ENCODE measurements around the gene APPBP2. TPM values are rescaled to one million over a fixed set of nuclear protein-coding genes. Genes with fewer than 3 reads are reported as not detected.
A peak's percentile ranks its signal among the peaks of the same experiment; 100 is the strongest.
"Not testable (repeated sequence)": the region's sequence is repeated elsewhere in the genome, so short reads cannot be mapped to it uniquely, and the experiment has no call there.

APPBP2 gene
- total RNA-seq, 3 donors from 2014 or later, result 16.1 to 21.2 (median 17.8) TPM

- Mint-ChIP-seq H3K4me1 (ENCODE audit: low read depth) (peaks cover 6% of the 10 kb centered on the region), H3K36me3 (ENCODE audit: insufficient read depth) (no peaks in the 10 kb centered on the region), H3K4me3 (no peak overlapping the region), H3K27me3 (ENCODE audit: low read depth) (no peaks in the 10 kb centered on the region), H3K9me3 (no peaks in the 10 kb centered on the region)
- ATAC-seq (no peak), DNase-seq (no peak)
Measured at GRCh38 chr17:60423865-60424264, 102.2 kb downstream of the APPBP2 start.

- H3K4me3 Mint-ChIP-seq, result peak within 1 kb of the TSS; percentile 83
- H3K27me3 Mint-ChIP-seq (ENCODE audit: low read depth), result no peaks in the 10 kb centered on the region
- no peak for ATAC-seq
- peaks cover 6% of the 10 kb centered on the region for H3K4me1 Mint-ChIP-seq (ENCODE audit: low read depth)
- DNase-seq, result no peak
- H3K36me3 Mint-ChIP-seq (ENCODE audit: insufficient read depth), result no peaks in the 10 kb centered on the region
- H3K9me3 Mint-ChIP-seq, result no peaks in the 10 kb centered on the region
Measured at GRCh38 chr17:60422162-60422665, 103.8 kb downstream of the APPBP2 start, which contains the start of gene CHCT1. Gene CHCT1 (plus strand): TSS chr17:60422489. CDS start chr17:60422593, 104 bp downstream.

DNA sequence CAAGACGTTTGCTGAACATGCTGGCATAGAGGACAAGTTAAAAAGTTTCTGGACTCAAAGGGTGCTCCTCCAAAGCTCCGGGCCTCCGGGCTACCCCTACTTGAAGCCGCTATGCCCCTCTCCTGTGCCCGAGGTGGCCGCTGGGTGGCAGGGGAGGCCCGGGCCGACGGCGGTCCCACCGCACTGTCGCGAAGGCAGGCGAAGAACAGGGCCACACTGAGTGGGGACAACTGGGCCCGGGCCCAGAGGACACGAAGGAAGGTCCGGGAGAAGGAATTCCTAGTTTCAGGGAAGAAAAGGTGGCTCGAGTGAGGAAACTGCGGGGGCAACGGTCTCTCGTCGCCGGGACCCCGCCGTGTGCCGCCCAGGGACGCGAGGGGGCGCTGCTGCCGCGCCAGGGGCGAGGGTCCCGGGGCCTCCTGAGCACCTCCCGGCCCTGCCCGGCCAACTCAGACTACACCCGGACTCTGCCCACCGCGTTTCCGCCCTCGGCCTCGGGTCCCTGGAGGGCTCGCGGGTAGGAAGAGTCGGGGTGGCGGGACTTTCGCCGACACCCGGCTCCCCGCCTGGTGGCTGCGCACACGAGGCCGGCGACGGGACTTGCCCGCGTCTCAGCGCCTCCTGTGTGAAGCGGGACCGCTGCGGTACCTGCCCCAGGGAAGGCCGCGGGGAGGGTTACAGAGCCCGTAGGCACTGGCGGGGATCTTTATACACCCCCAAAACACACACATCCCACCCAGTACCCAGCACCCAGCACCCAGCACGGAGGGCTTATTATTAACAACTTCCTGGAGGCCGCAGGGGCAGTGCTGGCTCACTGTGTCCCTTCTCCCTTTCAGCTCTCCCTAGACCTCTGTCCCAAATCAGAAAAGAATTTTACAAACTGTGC, 104.5 kb downstream of the APPBP2 start:
- peak overlapping the region; percentile 83 for H3K4me3 Mint-ChIP-seq
- peaks cover 6% of the 10 kb centered on the region for H3K4me1 Mint-ChIP-seq (ENCODE audit: low read depth)
- H3K36me3 Mint-ChIP-seq (ENCODE audit: insufficient read depth), result no peaks in the 10 kb centered on the region
- H3K9me3 Mint-ChIP-seq, result no peaks in the 10 kb centered on the region
- DNase-seq, result peak; percentile 66
- no peaks in the 10 kb centered on the region for H3K27me3 Mint-ChIP-seq (ENCODE audit: low read depth)
- peak; percentile 98 for ATAC-seq

DNA sequence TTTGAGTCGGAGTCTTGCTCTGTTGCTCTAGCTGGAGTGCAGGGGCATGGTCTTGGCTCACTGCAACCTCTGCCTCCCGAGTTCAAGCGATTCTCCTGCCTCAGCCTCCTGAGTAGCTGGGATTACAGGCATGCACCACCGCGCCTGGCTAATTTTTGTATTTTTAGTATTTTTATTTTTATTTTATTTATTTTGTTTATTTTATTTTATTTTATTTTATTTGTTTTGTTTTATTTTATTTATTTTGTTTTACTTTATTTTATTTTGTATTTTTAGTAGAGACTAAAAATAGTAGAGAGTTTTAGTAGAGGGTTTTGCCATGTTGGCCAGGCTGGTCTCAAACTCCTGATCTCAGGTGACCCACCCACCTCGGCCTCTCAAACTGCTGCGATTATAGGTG, 106.2 kb downstream of the APPBP2 start:
- not testable (repeated sequence) for H3K36me3 Mint-ChIP-seq (ENCODE audit: insufficient read depth); ATAC-seq; H3K4me1 Mint-ChIP-seq (ENCODE audit: low read depth); H3K27me3 Mint-ChIP-seq (ENCODE audit: low read depth); H3K9me3 Mint-ChIP-seq; H3K4me3 Mint-ChIP-seq; DNase-seq

DNA sequence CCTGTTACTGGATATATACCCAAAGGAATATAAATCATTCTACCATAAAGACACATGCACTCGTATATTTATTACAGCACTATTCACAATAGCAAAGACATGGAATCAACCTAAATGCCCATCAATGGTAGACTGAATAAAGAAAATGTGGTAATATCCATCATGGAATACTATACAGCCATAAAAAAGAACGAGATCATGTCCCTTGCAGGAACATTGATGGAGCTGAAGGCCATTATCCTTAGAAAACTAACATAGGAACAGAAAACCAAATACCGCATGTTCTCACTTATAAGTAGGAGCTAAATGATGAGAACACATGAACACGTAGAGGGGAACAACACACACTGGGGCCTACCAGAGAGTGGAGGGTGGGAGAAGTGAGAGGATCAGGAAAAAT, 107.0 kb downstream of the APPBP2 start:
- H3K4me1 Mint-ChIP-seq (ENCODE audit: low read depth); H3K4me3 Mint-ChIP-seq; H3K9me3 Mint-ChIP-seq; H3K27me3 Mint-ChIP-seq (ENCODE audit: low read depth); DNase-seq; ATAC-seq; H3K36me3 Mint-ChIP-seq (ENCODE audit: insufficient read depth): not testable (repeated sequence)

GRCh38 chr17:60416368-60416925, 109.6 kb downstream of the APPBP2 start:
- no peaks in the 10 kb centered on the region for H3K9me3 Mint-ChIP-seq
- no peaks in the 10 kb centered on the region for H3K27me3 Mint-ChIP-seq (ENCODE audit: low read depth)
- no peak overlapping the region for H3K4me3 Mint-ChIP-seq
- no peak for ATAC-seq
- no peak for DNase-seq
- H3K36me3 Mint-ChIP-seq (ENCODE audit: insufficient read depth), result no peaks in the 10 kb centered on the region
- H3K4me1 Mint-ChIP-seq (ENCODE audit: low read depth), result peaks cover 5% of the 10 kb centered on the region

DNA sequence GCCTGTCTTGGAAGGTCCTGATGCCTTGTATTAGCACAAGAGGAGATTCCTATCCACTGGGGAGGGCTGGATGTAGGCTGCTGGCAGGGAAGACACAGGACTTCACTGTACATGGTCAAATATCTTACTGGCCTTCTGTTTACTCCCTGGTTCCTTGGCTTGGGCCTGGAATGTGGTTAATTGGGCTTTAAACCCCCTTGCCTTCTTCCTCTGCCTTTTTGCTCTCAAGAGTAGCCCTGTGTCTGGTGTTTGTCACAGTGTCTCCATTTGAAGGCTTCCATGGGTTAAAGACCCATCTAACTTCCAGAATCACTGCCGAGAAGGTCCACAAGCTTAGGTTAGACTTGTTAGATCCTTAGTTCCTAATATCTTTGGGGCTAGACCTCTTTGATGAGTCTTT, 110.9 kb downstream of the APPBP2 start:
- H3K27me3 Mint-ChIP-seq (ENCODE audit: low read depth), result no peaks in the 10 kb centered on the region
- H3K9me3 Mint-ChIP-seq, result no peaks in the 10 kb centered on the region
- no peak overlapping the region for H3K4me3 Mint-ChIP-seq
- no peaks in the 10 kb centered on the region for H3K36me3 Mint-ChIP-seq (ENCODE audit: insufficient read depth)
- DNase-seq (no peak), ATAC-seq (no peak)
- peaks cover 1% of the 10 kb centered on the region for H3K4me1 Mint-ChIP-seq (ENCODE audit: low read depth)

- no peak for DNase-seq
- Mint-ChIP-seq H3K4me1 (ENCODE audit: low read depth) (no peaks in the 10 kb centered on the region), H3K27me3 (ENCODE audit: low read depth) (peaks cover 4% of the 10 kb centered on the region), H3K36me3 (ENCODE audit: insufficient read depth) (no peaks in the 10 kb centered on the region), H3K9me3 (no peaks in the 10 kb centered on the region), H3K4me3 (no peak overlapping the region)
- ATAC-seq, result no peak
Measured at GRCh38 chr17:60412701-60413100, 113.3 kb downstream of the APPBP2 start.

DNA sequence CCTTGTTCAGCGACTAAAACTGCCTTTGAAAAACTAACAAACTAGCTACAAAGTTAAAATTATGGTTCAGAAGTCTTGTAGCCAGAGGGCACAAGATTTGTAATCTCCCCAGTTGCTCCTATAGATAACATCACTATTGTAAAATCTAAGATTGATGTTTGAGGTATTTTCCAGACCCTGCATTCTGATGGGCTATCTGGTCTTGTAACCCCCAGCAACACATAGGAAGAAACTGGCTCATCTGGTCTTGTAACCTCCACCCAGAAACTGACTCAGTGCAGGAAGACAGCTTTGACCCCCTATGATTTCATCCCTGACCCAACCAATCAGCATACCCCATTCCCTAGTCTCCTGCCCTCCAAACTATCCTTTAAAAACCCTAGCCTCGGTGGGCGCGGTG, 116.0 kb downstream of the APPBP2 start:
- Mint-ChIP-seq H3K4me1 (ENCODE audit: low read depth) (no peaks in the 10 kb centered on the region), H3K27me3 (ENCODE audit: low read depth) (peaks cover 4% of the 10 kb centered on the region), H3K9me3 (no peaks in the 10 kb centered on the region), H3K36me3 (ENCODE audit: insufficient read depth) (no peaks in the 10 kb centered on the region), H3K4me3 (no peak overlapping the region)
- ATAC-seq (no peak), DNase-seq (no peak)

- no peak for ATAC-seq
Measured at GRCh38 chr17:60406887-60407286, 119.2 kb downstream of the APPBP2 start.

GRCh38 chr17:60403962-60404361, 122.1 kb downstream of the APPBP2 start:
- H3K4me1 Mint-ChIP-seq (ENCODE audit: low read depth), result no peaks in the 10 kb centered on the region
- H3K27me3 Mint-ChIP-seq (ENCODE audit: low read depth), result peaks cover 4% of the 10 kb centered on the region
- H3K9me3 Mint-ChIP-seq, result no peaks in the 10 kb centered on the region
- no peak for ATAC-seq
- H3K4me3 Mint-ChIP-seq, result no peak overlapping the region
- DNase-seq, result no peak
- no peaks in the 10 kb centered on the region for H3K36me3 Mint-ChIP-seq (ENCODE audit: insufficient read depth)

More at GRCh38 chr17:60406887-60407286, 119.2 kb downstream of the APPBP2 start:
- Mint-ChIP-seq H3K36me3 (ENCODE audit: insufficient read depth) (no peaks in the 10 kb centered on the region), H3K4me1 (ENCODE audit: low read depth) (no peaks in the 10 kb centered on the region), H3K4me3 (no peak overlapping the region), H3K27me3 (ENCODE audit: low read depth) (peaks cover 4% of the 10 kb centered on the region), H3K9me3 (no peaks in the 10 kb centered on the region)
- no peak for DNase-seq

- peaks cover 2% of the 10 kb centered on the region for H3K27me3 Mint-ChIP-seq (ENCODE audit: low read depth)
- ATAC-seq, result no peak
- no peaks in the 10 kb centered on the region for H3K9me3 Mint-ChIP-seq
- no peak for DNase-seq
- no peaks in the 10 kb centered on the region for H3K36me3 Mint-ChIP-seq (ENCODE audit: insufficient read depth)
- peaks cover 2% of the 10 kb centered on the region for H3K4me1 Mint-ChIP-seq (ENCODE audit: low read depth)
- no peak overlapping the region for H3K4me3 Mint-ChIP-seq
Measured at GRCh38 chr17:60403523-60403810, 122.6 kb downstream of the APPBP2 start.

DNA sequence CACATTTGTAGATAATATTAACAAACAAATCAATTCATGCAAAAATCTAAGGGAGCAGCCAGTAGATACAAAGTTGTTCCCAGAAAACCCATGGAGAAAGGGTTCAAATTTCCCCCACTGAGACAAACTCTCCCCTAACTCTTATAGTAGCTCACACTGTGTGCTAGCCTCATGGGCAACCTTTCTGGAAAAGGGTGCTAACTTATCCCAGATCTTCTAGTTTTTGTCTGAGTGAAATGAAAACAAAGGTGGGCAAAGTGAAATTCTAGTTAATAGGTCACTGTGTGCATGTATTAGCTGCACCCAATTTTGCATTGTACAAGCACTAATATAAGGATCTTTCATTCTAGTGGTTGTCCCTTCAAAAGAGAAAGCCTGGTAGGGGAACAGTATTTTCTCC, 124.2 kb downstream of the APPBP2 start:
- Mint-ChIP-seq H3K9me3 (no peaks in the 10 kb centered on the region), H3K27me3 (ENCODE audit: low read depth) (no peaks in the 10 kb centered on the region), H3K4me3 (no peak overlapping the region), H3K4me1 (ENCODE audit: low read depth) (peaks cover 11% of the 10 kb centered on the region), H3K36me3 (ENCODE audit: insufficient read depth) (no peaks in the 10 kb centered on the region)
- DNase-seq, result no peak
- no peak for ATAC-seq

DNA sequence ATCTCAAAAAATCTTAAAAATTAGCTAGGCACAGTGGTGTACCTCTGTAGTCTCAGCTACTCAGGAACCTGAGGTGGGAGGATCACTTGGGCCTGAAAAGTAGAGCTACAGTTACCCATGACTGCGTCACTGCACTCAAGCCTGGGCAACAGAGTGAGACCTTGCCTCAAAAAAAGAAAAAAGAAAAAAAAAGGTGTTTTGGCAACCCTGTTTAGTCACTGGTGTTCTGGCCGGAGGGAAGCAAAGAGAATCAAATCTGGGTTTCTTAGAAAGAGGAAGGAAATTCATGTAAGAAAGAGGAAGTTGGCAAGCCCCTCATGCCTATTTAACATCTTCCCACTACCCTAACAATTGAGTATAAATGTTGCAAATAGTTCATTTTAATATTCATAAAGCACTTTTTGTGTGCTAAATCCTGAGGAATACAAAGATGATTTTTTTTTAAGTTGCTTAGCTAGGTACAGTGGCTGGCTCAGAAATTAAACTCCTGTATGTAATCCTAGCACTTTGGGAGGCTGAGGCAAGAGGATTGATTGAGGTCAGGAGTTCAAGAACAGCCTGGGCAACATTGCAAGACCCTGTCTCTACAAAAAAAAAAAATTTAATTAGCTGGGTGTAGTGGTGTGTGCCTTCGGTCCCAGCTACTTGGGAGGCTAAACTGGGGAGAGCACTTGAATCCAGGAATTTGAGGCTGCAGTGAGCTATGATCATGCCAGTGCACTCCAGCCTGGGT, 127.6 kb downstream of the APPBP2 start:
- ATAC-seq (no peak), DNase-seq (no peak)
- no peaks in the 10 kb centered on the region for H3K9me3 Mint-ChIP-seq
- H3K36me3 Mint-ChIP-seq (ENCODE audit: insufficient read depth), result no peaks in the 10 kb centered on the region
- peaks cover 17% of the 10 kb centered on the region for H3K4me1 Mint-ChIP-seq (ENCODE audit: low read depth)
- no peak overlapping the region for H3K4me3 Mint-ChIP-seq
- H3K27me3 Mint-ChIP-seq (ENCODE audit: low read depth), result no peaks in the 10 kb centered on the region

All from activated T-cell treated with anti-CD3 and anti-CD28 coated beads, Interleukin-2, amount 50 U/mL, for 4 hours (primary cell).